ENCODE results near the gene GPC6. TPM values are rescaled to one million over a fixed set of nuclear protein-coding genes. Genes with fewer than 3 reads are reported as not detected.
A peak's percentile ranks its signal among the peaks of the same experiment; 100 is the strongest.

Gene GPC6
- total RNA-seq, 1 donor from 2014 or later = 50.3 TPM

GRCh38 chr13:93225610-93226009 lies 997 bp upstream of the GPC6 start:
- no peak for DNase-seq (ENCODE audit: low spot score, unreplicated experiment)
- Mint-ChIP-seq H3K4me1 (ENCODE audit: low read depth) (peaks cover 46% of the 10 kb centered on the region), H3K4me3 (ENCODE audit: low read depth) (peak overlapping the region; percentile 98), H3K36me3 (ENCODE audit: insufficient read depth) (peaks cover 3% of the 10 kb centered on the region), H3K9me3 (ENCODE audit: low read depth) (peaks cover 3% of the 10 kb centered on the region), H3K27me3 (no peaks in the 10 kb centered on the region), H3K27ac (peak overlapping the region; percentile 96)
- no peak for TF ChIP-seq CTCF (IDR thresholded peaks at IDR 0.05; ENCODE audit: unreplicated experiment)

GRCh38 chr13:93226065-93226622 lies 463 bp upstream of the GPC6 start:
- H3K36me3 Mint-ChIP-seq (ENCODE audit: insufficient read depth) = peaks cover 3% of the 10 kb centered on the region
- peak overlapping the region; percentile 98 for H3K4me3 Mint-ChIP-seq (ENCODE audit: low read depth)
- H3K9me3 Mint-ChIP-seq (ENCODE audit: low read depth) = peaks cover 3% of the 10 kb centered on the region
- peak overlapping the region; percentile 96 for H3K27ac Mint-ChIP-seq
- DNase-seq (ENCODE audit: low spot score, unreplicated experiment) = no peak
- H3K27me3 Mint-ChIP-seq = no peaks in the 10 kb centered on the region
- no peak for TF ChIP-seq CTCF (IDR thresholded peaks at IDR 0.05; ENCODE audit: unreplicated experiment)
- H3K4me1 Mint-ChIP-seq (ENCODE audit: low read depth) = peaks cover 48% of the 10 kb centered on the region

- no peak for TF ChIP-seq CTCF (IDR thresholded peaks at IDR 0.05; ENCODE audit: unreplicated experiment)
- DNase-seq (ENCODE audit: low spot score, unreplicated experiment) = peak; percentile 28
- peaks cover 3% of the 10 kb centered on the region for H3K9me3 Mint-ChIP-seq (ENCODE audit: low read depth)
- peaks cover 3% of the 10 kb centered on the region for H3K36me3 Mint-ChIP-seq (ENCODE audit: insufficient read depth)
- no peaks in the 10 kb centered on the region for H3K27me3 Mint-ChIP-seq
- peaks cover 58% of the 10 kb centered on the region for H3K4me1 Mint-ChIP-seq (ENCODE audit: low read depth)
- H3K27ac Mint-ChIP-seq = peak overlapping the region; percentile 96
- H3K4me3 Mint-ChIP-seq (ENCODE audit: low read depth) = peak overlapping the region; percentile 98
These were observed 772 bp downstream of the GPC6 start for GRCh38 chr13:93227280-93227877.

- TF ChIP-seq CTCF (IDR thresholded peaks at IDR 0.05; ENCODE audit: unreplicated experiment) = peak; percentile 81
- DNase-seq (ENCODE audit: low spot score, unreplicated experiment) = peak; percentile 71
- Mint-ChIP-seq H3K4me1 (ENCODE audit: low read depth) (peaks cover 59% of the 10 kb centered on the region), H3K36me3 (ENCODE audit: insufficient read depth) (peaks cover 3% of the 10 kb centered on the region), H3K27ac (peak overlapping the region; percentile 95), H3K27me3 (no peaks in the 10 kb centered on the region), H3K4me3 (ENCODE audit: low read depth) (peak overlapping the region; percentile 98), H3K9me3 (ENCODE audit: low read depth) (peaks cover 3% of the 10 kb centered on the region)
These were observed 1.5 kb downstream of the GPC6 start for GRCh38 chr13:93227878-93228642.

- Mint-ChIP-seq H3K27ac (peak overlapping the region; percentile 95), H3K4me1 (ENCODE audit: low read depth) (peaks cover 59% of the 10 kb centered on the region), H3K4me3 (ENCODE audit: low read depth) (peak overlapping the region; percentile 98), H3K36me3 (ENCODE audit: insufficient read depth) (peaks cover 5% of the 10 kb centered on the region), H3K27me3 (no peaks in the 10 kb centered on the region), H3K9me3 (ENCODE audit: low read depth) (peaks cover 7% of the 10 kb centered on the region)
- no peak for DNase-seq (ENCODE audit: low spot score, unreplicated experiment)
- TF ChIP-seq CTCF (IDR thresholded peaks at IDR 0.05; ENCODE audit: unreplicated experiment) = no peak
These were observed 2.0 kb downstream of the GPC6 start for GRCh38 chr13:93228643-93228937.

Data from progenitor cell of endocrine pancreas (in vitro differentiated cells).